ENCODE results near the gene PLD3. TPM values are rescaled to one million over a fixed set of nuclear protein-coding genes. Genes with fewer than 3 reads are reported as not detected.
A peak's percentile ranks its signal among the peaks of the same experiment; 100 is the strongest.

The PLD3 gene
- 100 to 1,000 TPM in 3 of 4 donors, 10 to 100 TPM in 1; 61.9 to 210 (median 162) TPM for total RNA-seq

DNA sequence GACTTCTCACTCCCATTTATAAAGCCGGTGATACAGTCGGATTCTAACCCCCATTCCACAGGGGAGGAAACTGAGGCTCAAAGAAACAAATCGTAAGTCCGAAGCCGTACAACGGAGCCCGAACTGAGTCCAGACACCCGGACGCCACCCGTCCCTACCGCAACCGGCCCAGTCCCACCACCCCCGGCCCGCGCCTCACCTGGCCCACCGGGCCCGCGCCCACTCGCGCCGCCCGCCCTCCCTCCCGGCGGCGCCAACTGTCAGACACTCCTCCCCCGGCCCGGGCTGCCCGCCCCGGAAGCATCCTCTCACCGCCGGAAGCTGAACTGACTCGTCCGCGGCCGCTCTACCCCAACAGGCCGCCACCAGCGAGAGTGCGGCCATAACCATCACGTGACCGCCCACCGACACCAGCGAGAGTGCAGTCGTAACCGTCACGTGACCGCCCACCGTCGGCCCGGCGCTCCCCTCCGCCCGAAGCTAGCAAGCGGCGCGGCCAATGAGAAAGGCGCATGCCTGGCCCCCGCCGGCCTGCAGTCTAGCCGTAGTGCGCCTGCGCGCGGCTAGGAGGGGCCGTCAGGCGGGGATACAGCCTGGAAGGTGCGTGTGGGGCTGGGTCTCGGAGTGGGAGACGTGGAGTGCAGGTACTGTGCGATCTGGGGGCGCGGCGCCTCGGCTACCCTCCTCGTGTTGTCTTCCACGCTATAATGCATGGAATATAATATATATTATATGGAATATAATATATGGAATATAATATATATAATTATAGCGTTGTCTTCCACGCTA is at the start of gene PLD3, which contains the start of gene C19orf47:
Gene PLD3 (plus strand): TSS at position 571 of the 789 bp plus-strand sequence. CDS start 17,789 bp downstream, outside the sequence.
Gene C19orf47 (minus strand): TSS at position 273 of the 789 bp plus-strand sequence. CDS start 6,540 bp downstream, outside the sequence.
- DNase-seq: peak; percentile 99 to 100 (median 100)
- H3K27ac ChIP-seq: peak within 1 kb of the TSS; percentile 73 to 83 (median 80)
- TF ChIP-seq CTCF (IDR thresholded peaks at IDR 0.05) (peak in 3 of 6 experiments; percentile 10 to 34 (median 33)), POLR2A (IDR thresholded peaks at IDR 0.05) (peak; percentile 66 to 81)
- no peaks in the 10 kb centered on the region for H3K36me3 ChIP-seq
- peaks cover 0 to 19% (median 8%) of the 10 kb centered on the region in 4 donors for H3K4me1 ChIP-seq
- peak within 1 kb of the TSS; percentile 74 to 86 (median 82) for H3K4me3 ChIP-seq
- H3K9me3 ChIP-seq: no peaks in the 10 kb centered on the region
- no peaks in the 10 kb centered on the region for H3K27me3 ChIP-seq

DNA sequence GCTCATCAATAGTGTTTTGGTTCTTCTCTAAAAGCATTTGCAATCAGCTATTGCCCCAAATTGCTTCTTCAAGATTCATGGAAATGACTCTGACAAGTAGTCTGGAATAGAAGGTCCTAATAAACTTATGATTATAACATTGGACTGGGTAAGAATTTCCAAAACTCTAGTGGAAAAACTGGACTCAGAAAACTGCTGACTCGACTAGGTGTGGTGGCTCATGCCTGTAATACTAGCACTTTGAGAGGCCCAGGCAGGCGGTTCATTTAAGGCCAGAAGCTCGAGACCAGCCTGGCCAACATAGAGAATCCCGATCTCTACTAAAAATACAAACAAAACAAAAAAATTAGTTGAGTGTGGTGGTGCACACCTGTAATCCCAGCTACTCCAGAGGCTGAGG is 47.8 kb upstream of the PLD3 start:
- H3K9me3 ChIP-seq: no peaks in the 10 kb centered on the region
- H3K36me3 ChIP-seq: no peaks in the 10 kb centered on the region
- no peaks in the 10 kb centered on the region for H3K4me1 ChIP-seq
- no peaks in the 10 kb centered on the region for H3K27me3 ChIP-seq
- H3K4me3 ChIP-seq: no peak overlapping the region
- no peak for TF ChIP-seq CTCF (IDR thresholded peaks at IDR 0.05)
- no peak for TF ChIP-seq POLR2A (IDR thresholded peaks at IDR 0.05)
- DNase-seq: no peak
- no peak overlapping the region for H3K27ac ChIP-seq

GRCh38 chr19:40302224-40303011 is 46.1 kb upstream of the PLD3 start:
- no peak overlapping the region for H3K27ac ChIP-seq
- no peaks in the 10 kb centered on the region for H3K4me1 ChIP-seq
- H3K36me3 ChIP-seq: no peaks in the 10 kb centered on the region

DNA sequence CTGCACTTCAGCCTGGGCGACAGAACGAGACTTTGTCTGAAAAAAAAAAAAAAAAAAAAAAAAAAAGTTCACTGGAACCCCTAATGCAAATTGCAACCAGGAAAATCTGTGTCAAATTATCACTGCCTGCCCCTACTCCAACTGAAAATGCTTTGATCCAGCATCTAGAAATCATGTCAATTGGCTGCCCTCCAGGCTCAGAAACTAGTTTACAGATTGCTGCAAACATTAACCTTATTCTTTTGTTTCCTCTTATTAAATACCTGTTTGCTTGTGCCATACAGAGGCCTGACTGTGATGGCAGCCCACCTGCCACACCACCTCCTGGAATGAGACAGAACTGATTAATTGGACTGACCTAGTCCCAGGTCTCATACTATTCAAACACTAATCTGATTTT is 44.7 kb upstream of the PLD3 start:
- TF ChIP-seq POLR2A (IDR thresholded peaks at IDR 0.05): no peak
- TF ChIP-seq CTCF (IDR thresholded peaks at IDR 0.05): no peak
- DNase-seq: no peak
- Histone ChIP-seq H3K4me3 (no peak overlapping the region), H3K4me1 (no peaks in the 10 kb centered on the region), H3K27me3 (no peaks in the 10 kb centered on the region), H3K9me3 (no peaks in the 10 kb centered on the region), H3K36me3 (no peaks in the 10 kb centered on the region), H3K27ac (no peak overlapping the region)

More at GRCh38 chr19:40302224-40303011, 46.1 kb upstream of the PLD3 start:
- no peaks in the 10 kb centered on the region for H3K27me3 ChIP-seq
- TF ChIP-seq POLR2A (IDR thresholded peaks at IDR 0.05) (no peak), CTCF (IDR thresholded peaks at IDR 0.05) (no peak)
- H3K9me3 ChIP-seq: no peaks in the 10 kb centered on the region
- no peak overlapping the region for H3K4me3 ChIP-seq
- no peak for DNase-seq

- Histone ChIP-seq H3K27me3 (no peaks in the 10 kb centered on the region), H3K4me3 (no peak overlapping the region), H3K9me3 (no peaks in the 10 kb centered on the region), H3K4me1 (no peaks in the 10 kb centered on the region), H3K27ac (no peak overlapping the region), H3K36me3 (no peaks in the 10 kb centered on the region)
- DNase-seq: no peak
- no peak for TF ChIP-seq CTCF (IDR thresholded peaks at IDR 0.05)
- no peak for TF ChIP-seq POLR2A (IDR thresholded peaks at IDR 0.05)
Measured at GRCh38 chr19:40304306-40304705, 44.2 kb upstream of the PLD3 start.
